A673 (cell line): ENCODE results near the gene DPP7.

Experiments
- EZH2 ChIP-seq: fragments of 200-600 bp; sonication (generic); IDR thresholded peaks from 2 replicates; pipeline ENCODE4 v1.6.1; 2017; ENCODE audit warnings: borderline replicate concordance, low read depth, mild to moderate bottlenecking, mixed read lengths, antibody characterized with exemption, low read length; ENCODE audit not compliant: poor library complexity, severe bottlenecking
- TF ChIP-seq, protein P1 (sequence below): fragments of 300-800, 200-600 bp; sonication (generic); conservative IDR thresholded peaks from 2 replicates; pipeline ENCODE4 v1.5.1; 2017; ENCODE audit warnings: low read depth, mild to moderate bottlenecking, antibody characterized with exemption, low read length, moderate library complexity, mixed read lengths

DNA sequence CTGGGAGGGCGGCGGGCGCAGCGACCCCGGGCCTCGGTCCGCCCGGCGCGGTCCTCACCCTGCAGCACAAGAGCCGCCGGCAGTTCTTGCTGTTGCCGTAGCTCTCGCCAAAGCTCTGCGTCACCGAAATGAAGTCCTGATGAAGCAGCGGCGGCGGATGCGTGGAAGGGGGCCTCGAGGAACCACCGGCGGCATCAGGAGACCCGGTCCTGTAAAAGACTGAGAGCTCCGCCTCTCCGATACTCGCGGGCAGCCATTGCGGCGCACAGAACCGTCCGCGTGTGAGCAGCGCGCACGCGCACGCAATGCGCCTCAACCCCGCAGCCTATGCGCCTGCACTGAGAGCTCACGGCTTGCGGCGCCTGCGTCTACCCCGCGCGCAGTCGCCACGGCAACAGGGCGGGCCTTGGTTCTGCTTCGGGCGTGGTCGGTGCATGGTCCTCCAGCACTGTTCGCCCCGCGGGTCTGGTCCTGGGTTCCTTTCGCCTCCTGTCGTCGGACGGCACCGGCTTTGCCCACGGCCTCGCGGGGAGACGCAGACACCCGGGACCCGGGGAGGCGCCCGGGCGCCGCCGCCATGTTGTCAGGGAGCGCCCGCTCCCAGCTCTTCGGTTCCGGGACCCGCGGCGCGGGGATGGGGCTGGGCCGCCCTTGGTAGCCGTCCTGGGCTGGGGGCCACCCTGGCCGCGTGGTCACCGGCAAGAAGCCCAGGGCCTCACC is 15.1 kb upstream of the DPP7 start:
- TF ChIP-seq, protein P1, sequence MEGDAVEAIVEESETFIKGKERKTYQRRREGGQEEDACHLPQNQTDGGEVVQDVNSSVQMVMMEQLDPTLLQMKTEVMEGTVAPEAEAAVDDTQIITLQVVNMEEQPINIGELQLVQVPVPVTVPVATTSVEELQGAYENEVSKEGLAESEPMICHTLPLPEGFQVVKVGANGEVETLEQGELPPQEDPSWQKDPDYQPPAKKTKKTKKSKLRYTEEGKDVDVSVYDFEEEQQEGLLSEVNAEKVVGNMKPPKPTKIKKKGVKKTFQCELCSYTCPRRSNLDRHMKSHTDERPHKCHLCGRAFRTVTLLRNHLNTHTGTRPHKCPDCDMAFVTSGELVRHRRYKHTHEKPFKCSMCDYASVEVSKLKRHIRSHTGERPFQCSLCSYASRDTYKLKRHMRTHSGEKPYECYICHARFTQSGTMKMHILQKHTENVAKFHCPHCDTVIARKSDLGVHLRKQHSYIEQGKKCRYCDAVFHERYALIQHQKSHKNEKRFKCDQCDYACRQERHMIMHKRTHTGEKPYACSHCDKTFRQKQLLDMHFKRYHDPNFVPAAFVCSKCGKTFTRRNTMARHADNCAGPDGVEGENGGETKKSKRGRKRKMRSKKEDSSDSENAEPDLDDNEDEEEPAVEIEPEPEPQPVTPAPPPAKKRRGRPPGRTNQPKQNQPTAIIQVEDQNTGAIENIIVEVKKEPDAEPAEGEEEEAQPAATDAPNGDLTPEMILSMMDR = no peak
- no peak for TF ChIP-seq EZH2
